ENCODE data around the gene NBPF3.

DNA sequence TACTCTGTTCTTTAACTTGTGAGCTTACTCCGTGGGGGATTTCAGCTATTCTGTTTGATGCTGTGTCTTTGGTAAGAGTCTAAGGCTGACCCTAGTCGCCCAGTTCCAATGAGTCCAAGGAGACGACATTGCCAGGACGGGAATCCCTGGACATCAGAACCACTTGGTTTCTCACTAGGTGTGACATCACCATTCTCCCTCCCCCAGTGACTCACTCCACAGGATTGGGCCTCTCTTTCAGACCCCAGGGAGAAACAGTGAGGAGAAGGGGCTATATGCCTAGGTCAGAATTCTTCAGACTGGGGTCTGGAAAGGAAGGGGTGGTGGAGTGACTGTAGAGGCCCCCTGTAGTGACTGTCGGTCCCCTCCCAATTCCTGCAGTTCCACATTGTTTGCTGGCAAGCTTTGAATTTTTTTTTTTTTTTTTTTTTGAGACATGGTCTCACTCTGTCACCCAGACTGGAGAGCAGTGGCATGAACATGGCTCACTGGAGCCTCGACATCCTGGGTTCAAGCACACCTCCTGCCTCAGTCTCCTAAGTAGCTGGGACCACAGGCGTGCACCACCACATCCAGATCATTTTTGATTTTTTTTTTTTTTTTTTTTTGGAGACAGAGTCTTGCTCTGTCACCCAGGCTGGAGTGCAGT, 90.6 kb downstream of the NBPF3 start:
- TF ChIP-seq, protein P1, sequence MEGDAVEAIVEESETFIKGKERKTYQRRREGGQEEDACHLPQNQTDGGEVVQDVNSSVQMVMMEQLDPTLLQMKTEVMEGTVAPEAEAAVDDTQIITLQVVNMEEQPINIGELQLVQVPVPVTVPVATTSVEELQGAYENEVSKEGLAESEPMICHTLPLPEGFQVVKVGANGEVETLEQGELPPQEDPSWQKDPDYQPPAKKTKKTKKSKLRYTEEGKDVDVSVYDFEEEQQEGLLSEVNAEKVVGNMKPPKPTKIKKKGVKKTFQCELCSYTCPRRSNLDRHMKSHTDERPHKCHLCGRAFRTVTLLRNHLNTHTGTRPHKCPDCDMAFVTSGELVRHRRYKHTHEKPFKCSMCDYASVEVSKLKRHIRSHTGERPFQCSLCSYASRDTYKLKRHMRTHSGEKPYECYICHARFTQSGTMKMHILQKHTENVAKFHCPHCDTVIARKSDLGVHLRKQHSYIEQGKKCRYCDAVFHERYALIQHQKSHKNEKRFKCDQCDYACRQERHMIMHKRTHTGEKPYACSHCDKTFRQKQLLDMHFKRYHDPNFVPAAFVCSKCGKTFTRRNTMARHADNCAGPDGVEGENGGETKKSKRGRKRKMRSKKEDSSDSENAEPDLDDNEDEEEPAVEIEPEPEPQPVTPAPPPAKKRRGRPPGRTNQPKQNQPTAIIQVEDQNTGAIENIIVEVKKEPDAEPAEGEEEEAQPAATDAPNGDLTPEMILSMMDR (IDR thresholded peaks at IDR 0.05) = no peak
- no peak for TF ChIP-seq POLR2A (IDR thresholded peaks at IDR 0.05)

Data from uterus (tissue), 2 donors.